H1 (cell line): ENCODE data around the gene ZSCAN10. TPM values are rescaled to one million over a fixed set of nuclear protein-coding genes. Genes with fewer than 3 reads are reported as not detected.

Experiments used
- BCL11A ChIP-seq, 2 experiments: IDR thresholded peaks; one replicate each; pipeline ENCODE4 v1.6.1; 2011; ENCODE audit warnings: low read depth in 2 of 2, low read length in 2 of 2, mild to moderate bottlenecking in 2 of 2
- CBX5 ChIP-seq: fragments of 300-800, 300-1000 bp; sonication (generic); IDR thresholded peaks from 2 replicates; pipeline ENCODE4 v1.7.1; 2016; ENCODE audit warnings: antibody characterized with exemption, low read length, low read depth
- CTCF ChIP-seq, 3 experiments: IDR thresholded peaks; 1 replicate in 2 of 3; 2 replicates in 1 of 3; pipeline versions ENCODE4 v1.5.1 to v1.6.1; 2011; ENCODE audit warnings: low read length in 3 of 3, mild to moderate bottlenecking in 3 of 3, inconsistent platforms in 2 of 3, low read depth in 1 of 3, moderate library complexity in 1 of 3; ENCODE audit not compliant: insufficient read depth in 1 of 3; ENCODE audit errors: control extremely low read depth in 1 of 3
- EP300 ChIP-seq, 2 experiments: IDR thresholded peaks; 1 replicate in 1 of 2; 2 replicates in 1 of 2; pipeline ENCODE4 v1.6.1; 2011 to 2012; ENCODE audit warnings: low read depth in 2 of 2, low read length in 2 of 2, mild to moderate bottlenecking in 2 of 2, borderline replicate concordance in 1 of 2, inconsistent platforms in 1 of 2, moderate library complexity in 1 of 2
- NRF1 ChIP-seq: IDR thresholded peaks from 2 replicates; pipeline ENCODE4 v1.6.1; 2011; ENCODE audit warnings: mild to moderate bottlenecking, low read depth, low read length, improper control_type of control experiment
- RXRA ChIP-seq: IDR thresholded peaks from 2 replicates; pipeline ENCODE4 v1.6.1; 2011; ENCODE audit warnings: low read depth, mild to moderate bottlenecking, low read length, moderate library complexity; ENCODE audit not compliant: insufficient read depth
- SAP30 ChIP-seq: fragments of 300-600 bp; sonication (generic); IDR thresholded peaks from 2 replicates; pipeline ENCODE4 v1.7.1; 2012; ENCODE audit warnings: low read length, moderate library complexity, mild to moderate bottlenecking, inconsistent platforms; ENCODE audit not compliant: insufficient read depth, insufficient replicate concordance
- TBP ChIP-seq: IDR thresholded peaks from 2 replicates; pipeline ENCODE4 v1.6.1; 2011; ENCODE audit warnings: low read depth, low read length, improper control_type of control experiment
- polyA plus RNA-seq, 7 experiments: library from polyadenylated mRNA; depleted of rRNA in 3 of 7; stranded (reverse) in 5 of 7; unstranded in 2 of 7; fragments of >200 nt in 5 of 7; fragments of 200-250 nt in 2 of 7; gene quantifications; 1 replicate in 5 of 7; 2 replicates in 1 of 7; 4 replicates in 1 of 7; pipeline versions ENCODE4 v1.2.1 to v1.2.3, GENCODE V29; 2011 to 2013; ENCODE audit warnings: missing spikeins in 2 of 7, mixed read lengths in 2 of 7
- total RNA-seq: library from RNA; stranded (reverse); fragmentation: NEBNext Ultra II Directional; extraction: Animal tissue kit (Norgen Biotek cat#: 25700); gene quantifications from 2 replicates; pipeline ENCODE4 v1.2.1, GENCODE V29; 2021
- TF ChIP-seq, protein P1 (sequence below): fragments of 300-600 bp; sonication (generic); IDR thresholded peaks from 2 replicates; pipeline ENCODE4 v1.7.1; 2012; ENCODE audit warnings: low read length, moderate library complexity, mild to moderate bottlenecking, inconsistent platforms; ENCODE audit not compliant: insufficient replicate concordance

Gene ZSCAN10
- total and polyA plus RNA-seq, 2 of the 8 experiments (the other 6 are each of a cell fraction or from before 2014, with no cell fraction given) = 209 to 314 TPM

DNA sequence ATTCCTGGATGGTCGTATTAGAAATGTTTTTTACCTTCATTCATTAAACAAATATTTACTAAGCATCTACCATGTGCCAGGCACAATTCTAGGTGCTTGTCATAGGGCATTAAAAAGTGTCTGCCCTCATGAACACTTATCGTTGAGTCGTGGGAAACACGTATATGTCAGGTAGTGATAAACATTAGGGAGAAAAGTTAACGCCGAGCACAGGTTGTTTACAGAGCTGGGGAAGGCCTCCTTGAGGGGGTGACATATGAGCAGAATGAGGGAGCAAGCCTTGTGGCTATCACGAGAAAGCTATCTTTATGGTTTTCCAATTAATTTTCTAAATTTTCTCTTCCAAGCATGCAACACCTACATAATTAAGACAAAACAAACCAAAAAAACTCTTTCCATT lies 34.8 kb upstream of the ZSCAN10 start (continued):
- TF ChIP-seq, protein P1, sequence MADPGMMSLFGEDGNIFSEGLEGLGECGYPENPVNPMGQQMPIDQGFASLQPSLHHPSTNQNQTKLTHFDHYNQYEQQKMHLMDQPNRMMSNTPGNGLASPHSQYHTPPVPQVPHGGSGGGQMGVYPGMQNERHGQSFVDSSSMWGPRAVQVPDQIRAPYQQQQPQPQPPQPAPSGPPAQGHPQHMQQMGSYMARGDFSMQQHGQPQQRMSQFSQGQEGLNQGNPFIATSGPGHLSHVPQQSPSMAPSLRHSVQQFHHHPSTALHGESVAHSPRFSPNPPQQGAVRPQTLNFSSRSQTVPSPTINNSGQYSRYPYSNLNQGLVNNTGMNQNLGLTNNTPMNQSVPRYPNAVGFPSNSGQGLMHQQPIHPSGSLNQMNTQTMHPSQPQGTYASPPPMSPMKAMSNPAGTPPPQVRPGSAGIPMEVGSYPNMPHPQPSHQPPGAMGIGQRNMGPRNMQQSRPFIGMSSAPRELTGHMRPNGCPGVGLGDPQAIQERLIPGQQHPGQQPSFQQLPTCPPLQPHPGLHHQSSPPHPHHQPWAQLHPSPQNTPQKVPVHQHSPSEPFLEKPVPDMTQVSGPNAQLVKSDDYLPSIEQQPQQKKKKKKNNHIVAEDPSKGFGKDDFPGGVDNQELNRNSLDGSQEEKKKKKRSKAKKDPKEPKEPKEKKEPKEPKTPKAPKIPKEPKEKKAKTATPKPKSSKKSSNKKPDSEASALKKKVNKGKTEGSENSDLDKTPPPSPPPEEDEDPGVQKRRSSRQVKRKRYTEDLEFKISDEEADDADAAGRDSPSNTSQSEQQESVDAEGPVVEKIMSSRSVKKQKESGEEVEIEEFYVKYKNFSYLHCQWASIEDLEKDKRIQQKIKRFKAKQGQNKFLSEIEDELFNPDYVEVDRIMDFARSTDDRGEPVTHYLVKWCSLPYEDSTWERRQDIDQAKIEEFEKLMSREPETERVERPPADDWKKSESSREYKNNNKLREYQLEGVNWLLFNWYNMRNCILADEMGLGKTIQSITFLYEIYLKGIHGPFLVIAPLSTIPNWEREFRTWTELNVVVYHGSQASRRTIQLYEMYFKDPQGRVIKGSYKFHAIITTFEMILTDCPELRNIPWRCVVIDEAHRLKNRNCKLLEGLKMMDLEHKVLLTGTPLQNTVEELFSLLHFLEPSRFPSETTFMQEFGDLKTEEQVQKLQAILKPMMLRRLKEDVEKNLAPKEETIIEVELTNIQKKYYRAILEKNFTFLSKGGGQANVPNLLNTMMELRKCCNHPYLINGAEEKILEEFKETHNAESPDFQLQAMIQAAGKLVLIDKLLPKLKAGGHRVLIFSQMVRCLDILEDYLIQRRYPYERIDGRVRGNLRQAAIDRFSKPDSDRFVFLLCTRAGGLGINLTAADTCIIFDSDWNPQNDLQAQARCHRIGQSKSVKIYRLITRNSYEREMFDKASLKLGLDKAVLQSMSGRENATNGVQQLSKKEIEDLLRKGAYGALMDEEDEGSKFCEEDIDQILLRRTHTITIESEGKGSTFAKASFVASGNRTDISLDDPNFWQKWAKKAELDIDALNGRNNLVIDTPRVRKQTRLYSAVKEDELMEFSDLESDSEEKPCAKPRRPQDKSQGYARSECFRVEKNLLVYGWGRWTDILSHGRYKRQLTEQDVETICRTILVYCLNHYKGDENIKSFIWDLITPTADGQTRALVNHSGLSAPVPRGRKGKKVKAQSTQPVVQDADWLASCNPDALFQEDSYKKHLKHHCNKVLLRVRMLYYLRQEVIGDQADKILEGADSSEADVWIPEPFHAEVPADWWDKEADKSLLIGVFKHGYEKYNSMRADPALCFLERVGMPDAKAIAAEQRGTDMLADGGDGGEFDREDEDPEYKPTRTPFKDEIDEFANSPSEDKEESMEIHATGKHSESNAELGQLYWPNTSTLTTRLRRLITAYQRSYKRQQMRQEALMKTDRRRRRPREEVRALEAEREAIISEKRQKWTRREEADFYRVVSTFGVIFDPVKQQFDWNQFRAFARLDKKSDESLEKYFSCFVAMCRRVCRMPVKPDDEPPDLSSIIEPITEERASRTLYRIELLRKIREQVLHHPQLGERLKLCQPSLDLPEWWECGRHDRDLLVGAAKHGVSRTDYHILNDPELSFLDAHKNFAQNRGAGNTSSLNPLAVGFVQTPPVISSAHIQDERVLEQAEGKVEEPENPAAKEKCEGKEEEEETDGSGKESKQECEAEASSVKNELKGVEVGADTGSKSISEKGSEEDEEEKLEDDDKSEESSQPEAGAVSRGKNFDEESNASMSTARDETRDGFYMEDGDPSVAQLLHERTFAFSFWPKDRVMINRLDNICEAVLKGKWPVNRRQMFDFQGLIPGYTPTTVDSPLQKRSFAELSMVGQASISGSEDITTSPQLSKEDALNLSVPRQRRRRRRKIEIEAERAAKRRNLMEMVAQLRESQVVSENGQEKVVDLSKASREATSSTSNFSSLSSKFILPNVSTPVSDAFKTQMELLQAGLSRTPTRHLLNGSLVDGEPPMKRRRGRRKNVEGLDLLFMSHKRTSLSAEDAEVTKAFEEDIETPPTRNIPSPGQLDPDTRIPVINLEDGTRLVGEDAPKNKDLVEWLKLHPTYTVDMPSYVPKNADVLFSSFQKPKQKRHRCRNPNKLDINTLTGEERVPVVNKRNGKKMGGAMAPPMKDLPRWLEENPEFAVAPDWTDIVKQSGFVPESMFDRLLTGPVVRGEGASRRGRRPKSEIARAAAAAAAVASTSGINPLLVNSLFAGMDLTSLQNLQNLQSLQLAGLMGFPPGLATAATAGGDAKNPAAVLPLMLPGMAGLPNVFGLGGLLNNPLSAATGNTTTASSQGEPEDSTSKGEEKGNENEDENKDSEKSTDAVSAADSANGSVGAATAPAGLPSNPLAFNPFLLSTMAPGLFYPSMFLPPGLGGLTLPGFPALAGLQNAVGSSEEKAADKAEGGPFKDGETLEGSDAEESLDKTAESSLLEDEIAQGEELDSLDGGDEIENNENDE = no peak
- TF ChIP-seq TBP = no peak
- no peak for TF ChIP-seq RXRA
- TF ChIP-seq CBX5 = no peak
- TF ChIP-seq SAP30 = no peak
- TF ChIP-seq BCL11A (IDR thresholded peaks at IDR 0.05; ENCODE audit: low read depth in 2 of 2, low read length in 2 of 2) = no peak
- TF ChIP-seq EP300 (IDR thresholded peaks at IDR 0.05; ENCODE audit: borderline replicate concordance in 1 of 2, low read depth in 2 of 2, low read length in 2 of 2) = no peak
- TF ChIP-seq CTCF (IDR thresholded peaks at IDR 0.05; ENCODE audit: control extremely low read depth in 1 of 3, insufficient read depth in 1 of 3, low read depth in 1 of 3, low read length in 3 of 3) = no peak
- no peak for TF ChIP-seq NRF1
